Activated CD8-positive, alpha-beta memory T cell treated with anti-CD3 and anti-CD28 coated beads, Interleukin-2, amount 50 U/mL, for 24 hours (primary cell): ENCODE results near the gene CFD.
"Not testable (repeated sequence)": the region's sequence is repeated elsewhere in the genome, so short reads cannot be mapped to it uniquely, and the experiment has no call there.

Experiments used
- DNase-seq: peaks from one replicate; pipeline ENCODE4 v3.0.0-alpha.2; 2020; ENCODE audit errors: extremely low read depth

The CFD gene

DNA sequence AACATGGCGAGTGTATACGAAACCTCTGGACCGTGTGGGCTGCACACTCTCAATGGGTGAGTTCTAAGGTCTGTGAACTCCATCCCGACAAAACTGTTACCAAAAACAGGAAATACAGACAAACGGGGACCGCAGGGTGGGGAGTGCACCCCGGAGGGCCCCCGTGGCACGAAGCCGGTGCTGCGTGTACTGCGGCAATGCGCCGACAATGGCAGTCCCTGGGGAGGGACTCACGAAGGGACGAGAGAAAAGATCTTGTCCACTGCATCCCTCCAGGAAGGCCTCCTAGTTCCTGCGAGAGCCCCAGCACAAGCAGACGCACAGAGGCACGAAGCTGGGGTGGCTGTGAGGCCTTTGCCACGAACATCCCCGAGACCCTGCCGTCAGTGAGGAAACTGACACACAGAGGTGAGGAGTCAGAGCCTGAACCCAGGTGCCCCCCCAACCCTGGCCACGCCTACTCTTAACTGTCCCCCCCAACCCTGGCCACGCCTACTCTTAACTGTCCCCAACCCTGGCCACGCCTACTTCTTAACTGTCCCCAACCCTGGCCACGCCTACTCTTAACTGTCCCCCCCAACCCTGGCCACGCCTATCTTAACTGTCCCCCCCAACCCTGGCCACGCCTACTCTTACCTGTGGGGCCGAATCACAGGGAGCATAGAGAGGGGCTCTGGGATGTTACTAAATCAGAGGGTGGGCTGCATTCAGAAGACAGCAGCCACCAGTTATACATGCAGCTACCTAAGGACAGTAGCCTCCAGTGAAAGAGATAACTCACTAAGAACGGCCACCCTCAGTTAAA, 29.3 kb downstream of the CFD start:
- DNase-seq: no peak

DNA sequence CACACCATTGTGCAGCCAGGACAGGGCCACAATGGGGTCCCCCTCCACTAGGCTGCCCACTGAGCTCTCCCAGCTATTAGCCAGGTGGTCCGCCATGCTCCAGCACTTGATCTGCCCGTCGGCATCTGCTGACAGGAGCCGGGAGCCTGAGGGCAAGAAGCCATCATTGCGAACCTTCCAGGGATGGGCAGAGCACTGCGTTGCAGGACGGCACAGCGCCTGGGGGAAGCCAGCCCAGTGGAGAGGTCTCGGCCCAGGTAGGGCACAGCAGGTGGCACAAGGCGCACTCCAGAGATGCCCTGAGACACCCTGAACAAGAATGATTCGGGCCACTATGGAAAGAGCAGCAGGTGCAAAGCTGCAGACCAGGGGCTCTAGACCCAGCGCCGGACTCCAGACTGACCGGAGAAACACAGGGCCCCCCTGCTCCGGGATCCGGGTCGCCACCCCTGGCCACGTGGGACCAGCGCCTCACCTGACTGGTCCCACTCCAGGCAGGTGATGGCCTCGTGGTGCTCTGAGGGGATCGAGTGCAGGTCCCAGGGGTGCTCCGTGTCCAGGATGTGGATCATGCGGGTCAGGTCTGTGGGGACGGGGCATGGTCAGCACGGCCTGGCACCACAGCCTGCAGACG, 30.3 kb downstream of the CFD start:
- no peak for DNase-seq

DNA sequence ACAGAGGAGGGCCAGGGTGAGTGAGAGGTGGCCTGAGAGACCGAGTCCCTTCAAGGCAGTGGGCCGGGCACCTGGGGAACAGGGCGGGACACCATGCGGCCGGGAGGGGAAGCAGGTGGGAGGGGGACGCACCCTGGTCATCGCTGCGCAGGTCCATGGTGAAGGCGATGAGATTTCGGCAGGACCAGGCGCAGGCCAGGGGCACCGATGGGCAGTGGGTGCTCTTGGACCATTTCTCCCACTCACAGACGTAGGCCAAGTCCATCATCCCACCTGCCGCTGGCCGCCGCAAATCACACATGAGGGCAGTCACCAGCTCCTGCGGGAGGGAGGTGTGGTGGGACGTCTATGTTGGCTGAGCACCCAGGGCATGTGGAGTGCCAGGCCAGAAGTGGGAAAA, 31.4 kb downstream of the CFD start:
- no peak for DNase-seq

DNA sequence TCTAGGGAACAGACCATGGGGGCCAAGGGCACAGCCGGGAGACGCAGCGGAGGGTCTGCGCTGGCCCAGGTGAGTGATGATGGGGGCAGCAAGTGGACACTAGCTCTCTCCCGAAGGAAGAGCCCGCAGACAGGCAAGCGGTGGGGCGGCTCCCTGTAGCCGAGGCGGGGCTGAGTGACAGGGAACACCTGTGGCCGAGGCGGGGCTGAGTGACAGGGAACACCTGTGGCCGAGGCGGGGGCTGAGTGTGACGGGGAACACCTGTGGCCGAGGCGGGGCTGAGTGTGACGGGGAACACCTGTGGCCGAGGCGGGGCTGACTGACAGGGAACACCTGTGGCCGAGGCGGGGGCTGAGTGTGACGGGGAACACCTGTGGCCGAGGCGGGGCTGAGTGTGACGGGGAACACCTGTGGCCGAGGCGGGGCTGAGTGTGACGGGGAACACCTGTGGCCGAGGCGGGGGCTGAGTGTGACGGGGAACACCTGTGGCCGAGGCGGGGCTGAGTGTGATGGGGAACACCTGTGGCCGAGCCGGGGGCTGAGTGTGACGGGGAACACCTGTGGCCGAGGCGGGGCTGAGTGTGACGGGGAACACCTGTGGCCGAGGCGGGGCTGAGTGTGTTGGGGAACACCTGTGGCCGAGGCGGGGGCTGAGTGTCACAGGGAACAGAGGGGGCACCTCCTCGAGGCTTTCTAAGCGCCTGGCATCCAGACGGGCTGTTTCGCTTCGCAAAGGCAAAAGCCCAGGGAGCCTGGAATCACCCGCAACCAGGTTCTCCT, 32.1 kb downstream of the CFD start:
- DNase-seq: not testable (repeated sequence)

DNA sequence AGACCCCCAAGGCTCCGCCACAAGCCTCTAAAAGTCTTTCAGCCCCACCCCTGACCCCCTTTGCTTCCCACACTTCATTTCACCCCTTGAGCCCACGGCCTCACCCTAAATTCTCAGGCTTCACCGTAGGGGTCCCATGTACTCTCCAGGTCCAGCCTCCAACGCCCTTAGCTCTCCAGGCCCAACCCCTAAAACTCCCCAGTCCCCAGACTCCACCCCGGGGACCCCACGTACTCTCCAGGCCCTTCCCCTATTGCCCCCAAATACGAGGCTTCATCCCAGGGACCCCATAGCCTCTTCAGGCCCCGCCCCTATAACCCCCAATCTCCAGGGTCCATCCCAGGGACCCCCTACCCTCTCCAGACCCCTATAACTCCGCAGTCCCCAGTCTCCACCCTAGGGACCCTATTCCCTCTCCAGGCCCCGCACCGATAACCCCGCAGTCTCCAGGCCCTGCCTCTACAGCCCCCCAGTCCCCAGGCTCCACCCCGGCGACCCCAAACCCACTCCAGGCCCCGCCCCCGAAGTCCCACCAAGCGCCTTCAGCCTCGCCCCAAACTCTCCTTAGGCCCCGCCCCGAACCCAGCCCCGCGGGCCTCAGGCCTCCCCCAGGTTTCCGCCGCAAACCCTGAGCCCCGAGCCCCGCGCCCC, 32.9 kb downstream of the CFD start:
- no peak for DNase-seq

DNA sequence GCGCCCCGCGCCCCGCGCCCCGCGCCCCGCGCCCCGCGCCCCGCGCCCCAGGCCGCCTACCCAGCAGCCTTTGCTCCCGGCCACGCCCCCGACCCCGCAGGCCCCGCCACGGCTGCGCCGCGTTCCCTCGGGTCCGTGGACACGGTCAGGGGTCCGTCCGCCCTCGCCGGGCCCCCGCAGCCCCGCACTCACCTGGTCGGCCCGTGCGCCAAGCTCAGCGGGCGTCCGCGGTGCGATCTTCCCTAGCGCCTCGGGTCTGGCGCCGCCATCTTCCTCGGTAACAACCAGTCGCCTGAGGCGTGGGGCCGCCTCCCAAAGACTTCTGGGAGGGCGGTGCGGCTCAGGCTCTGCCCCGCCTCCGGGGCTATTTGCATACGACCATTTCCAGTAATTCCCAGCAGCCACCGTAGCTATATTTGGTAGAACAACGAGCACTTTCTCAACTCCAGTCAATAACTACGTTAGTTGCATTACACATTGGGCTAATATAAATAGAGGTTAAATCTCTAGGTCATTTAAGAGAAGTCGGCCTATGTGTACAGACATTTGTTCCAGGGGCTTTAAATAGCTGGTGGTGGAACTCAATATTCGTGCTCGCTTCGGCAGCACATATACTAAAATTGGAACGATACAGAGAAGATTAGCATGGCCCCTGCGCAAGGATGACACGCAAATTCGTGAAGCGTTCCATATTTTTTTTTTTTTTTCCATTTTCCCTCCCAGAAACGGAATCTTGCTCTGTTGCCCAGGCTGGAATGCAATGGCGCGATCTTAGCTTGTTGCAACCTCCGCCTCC, 33.6 kb downstream of the CFD start, which contains the start of the genes MED16 and RNU6-9:
TSS of gene MED16 (minus strand) at position 294 of the 796 bp plus-strand sequence. CDS start 2,056 bp downstream, outside the sequence.
TSS of gene RNU6-9 (plus strand) at position 591 of the 796 bp plus-strand sequence.
- DNase-seq: peak; percentile 67

DNA sequence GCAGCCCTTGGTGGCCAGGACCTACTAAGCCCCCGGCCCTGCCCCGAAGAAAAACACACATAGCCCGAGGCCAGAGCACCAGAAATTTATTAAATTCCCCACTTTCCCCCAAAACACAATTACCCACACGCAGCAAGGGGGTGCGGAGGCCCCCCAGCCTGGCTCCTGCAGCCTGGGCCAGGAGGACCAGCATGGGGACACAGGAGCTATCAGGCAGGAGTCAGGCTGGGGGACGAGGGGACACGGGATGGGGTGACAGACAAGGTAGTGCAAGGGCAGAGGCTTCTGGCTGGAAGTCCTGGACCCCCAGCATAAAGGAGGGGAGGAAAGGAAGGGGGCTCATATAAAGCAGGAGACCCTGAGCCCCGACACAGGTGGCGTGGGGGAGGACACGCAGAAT, 37.0 kb downstream of the CFD start:
- DNase-seq: no peak

DNA sequence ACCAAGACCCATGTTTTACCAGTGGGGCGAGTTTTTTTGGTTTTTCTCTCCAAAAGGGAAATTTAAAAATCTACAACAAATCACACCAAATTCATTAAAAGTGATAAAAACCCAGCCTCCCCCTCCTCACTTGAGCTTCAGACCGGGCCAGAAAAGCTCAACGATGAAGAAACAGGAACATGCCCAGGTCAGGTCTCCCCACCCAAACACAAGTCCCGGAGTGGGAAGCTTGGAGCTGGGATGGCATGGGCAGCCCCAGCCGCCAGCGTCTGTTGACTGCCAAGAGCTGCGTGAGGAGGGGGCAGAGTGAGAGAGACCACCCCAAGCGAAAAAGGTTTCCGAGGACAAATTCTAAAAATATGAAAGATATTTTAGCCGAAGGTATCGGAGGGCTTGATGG, 37.5 kb downstream of the CFD start:
- no peak for DNase-seq

DNA sequence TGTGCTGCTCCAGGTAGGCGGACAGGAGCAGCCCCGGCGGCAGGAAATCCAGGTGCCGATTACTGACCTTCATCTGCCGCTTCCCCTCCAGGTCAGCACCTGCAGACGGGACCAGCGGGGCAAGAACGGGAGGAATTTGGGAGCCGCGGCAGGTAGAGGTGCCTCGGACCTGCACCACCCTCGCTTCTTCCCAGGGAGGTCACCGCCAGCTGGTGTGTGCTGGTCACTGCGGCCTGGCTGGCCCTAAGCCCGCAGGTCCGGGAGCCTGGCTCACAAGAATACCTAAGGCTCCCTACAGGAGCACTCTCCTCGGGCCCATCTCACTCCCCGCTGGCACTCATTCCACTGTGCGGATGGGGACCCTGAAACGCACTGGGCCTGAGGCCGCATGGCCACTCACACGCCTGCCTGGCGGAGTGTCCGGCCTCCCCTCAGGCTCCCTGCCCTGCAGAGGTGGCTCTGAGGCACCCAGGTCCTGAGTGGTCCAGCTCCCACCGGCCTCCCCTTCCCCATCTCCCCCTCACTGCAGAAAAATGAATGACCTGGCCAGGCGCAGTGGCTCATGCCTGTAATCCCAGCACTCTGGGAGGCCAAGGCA, 38.1 kb downstream of the CFD start:
- DNase-seq: no peak

DNA sequence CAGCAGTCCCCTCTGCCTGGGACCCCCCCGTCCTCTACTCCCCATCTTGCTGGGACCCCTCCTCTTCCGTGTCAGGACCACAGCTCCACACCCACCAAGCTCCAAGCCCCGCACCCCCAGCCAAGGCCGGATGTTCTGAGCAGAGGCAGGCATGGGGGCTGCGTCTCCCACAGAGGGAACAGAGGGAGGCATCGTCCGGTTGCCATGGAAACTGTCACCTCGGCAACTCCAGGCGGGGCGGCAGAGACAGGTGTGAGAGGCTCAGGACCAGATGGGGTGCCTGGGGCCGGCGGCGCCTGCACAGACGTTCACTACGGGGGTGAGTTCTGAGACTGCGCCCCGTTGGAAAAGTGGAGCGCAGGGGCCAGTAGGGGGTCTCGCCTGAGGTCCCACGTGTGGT, 39.2 kb downstream of the CFD start:
- DNase-seq: no peak

DNA sequence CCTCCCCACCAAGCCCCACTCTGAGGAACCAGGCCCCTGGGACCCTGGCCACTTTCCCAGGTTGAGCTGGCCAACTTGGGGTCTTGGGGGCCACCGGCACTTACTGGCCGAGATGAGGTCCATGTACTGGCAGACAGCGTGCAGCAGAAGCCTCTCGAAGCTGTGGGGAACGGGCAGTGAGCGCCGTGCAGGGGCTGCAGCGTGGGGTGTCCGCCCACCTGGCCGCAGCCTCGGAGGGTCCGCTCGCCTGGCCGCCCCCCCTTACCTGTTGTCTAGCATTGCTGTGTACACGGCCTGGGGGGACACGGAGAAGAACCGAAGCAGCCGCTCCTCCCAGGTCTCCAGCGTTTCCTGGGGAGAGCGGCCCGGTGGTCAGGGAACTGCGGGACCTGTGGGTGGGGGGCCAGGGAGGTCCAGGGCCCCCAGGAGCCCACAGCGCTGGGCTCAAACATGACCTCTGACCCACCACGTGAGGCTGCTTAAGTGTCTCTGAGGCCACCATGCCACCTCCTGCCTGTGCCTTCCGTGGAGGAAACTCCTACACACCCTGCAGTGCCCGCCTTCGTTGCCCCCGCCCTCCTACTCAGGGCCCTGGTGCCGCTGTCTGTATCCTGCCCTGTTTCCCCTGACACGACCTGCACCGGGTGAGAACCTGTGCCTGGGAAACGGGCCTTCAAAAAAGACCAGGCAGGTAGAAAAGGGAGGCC, 40.0 kb downstream of the CFD start:
- DNase-seq: no peak

DNA sequence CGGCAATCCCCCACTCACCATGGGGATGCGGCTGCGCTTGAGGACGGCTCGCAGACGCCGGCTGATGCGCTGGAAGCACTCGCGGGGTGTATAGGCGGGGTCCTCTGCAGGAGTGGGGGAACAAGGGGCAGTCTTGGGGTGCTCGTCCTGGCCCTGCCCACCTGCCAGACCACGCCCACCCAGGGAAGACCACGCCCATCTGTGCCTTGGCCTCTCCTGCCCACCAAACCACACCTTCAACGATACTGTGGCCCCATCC, 40.5 kb downstream of the CFD start:
- DNase-seq: no peak

DNA sequence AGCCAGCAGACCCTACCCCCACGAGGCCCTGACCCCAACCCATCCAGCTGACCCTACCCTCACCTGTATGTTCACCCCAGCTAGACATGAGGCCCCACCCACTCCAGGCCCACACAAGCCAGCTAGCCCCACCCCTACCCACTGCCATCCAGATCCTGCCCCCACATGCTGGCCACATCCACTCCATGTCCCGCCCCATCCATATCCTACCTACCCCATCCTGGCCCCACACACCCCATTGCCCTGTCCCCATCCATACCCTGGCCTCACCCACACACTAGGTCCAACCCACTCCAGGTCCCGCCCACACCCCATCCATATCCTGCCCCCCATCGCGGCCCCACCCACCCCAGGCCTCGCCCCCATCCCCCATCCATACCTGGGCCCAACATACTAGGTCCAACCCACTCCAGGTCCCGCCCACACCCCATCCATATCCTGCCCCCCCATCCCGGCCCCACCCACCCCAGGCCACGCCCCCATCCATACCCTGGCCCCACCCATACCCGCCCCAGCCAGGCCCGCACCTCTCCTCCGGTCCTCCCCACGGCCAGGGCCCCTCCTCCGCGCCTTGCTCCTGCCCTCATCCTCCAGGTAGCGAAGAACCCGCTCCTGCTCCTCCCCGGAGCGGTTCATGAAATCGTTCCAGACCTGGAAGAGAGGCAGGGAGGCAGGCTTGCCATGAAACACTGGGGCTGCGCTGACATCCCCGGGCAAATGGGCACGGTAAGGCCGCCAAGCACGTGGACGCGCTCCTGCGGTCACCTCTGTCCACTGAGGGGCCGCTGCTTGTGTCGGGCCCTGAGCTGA, 41.0 kb downstream of the CFD start:
- no peak for DNase-seq

DNA sequence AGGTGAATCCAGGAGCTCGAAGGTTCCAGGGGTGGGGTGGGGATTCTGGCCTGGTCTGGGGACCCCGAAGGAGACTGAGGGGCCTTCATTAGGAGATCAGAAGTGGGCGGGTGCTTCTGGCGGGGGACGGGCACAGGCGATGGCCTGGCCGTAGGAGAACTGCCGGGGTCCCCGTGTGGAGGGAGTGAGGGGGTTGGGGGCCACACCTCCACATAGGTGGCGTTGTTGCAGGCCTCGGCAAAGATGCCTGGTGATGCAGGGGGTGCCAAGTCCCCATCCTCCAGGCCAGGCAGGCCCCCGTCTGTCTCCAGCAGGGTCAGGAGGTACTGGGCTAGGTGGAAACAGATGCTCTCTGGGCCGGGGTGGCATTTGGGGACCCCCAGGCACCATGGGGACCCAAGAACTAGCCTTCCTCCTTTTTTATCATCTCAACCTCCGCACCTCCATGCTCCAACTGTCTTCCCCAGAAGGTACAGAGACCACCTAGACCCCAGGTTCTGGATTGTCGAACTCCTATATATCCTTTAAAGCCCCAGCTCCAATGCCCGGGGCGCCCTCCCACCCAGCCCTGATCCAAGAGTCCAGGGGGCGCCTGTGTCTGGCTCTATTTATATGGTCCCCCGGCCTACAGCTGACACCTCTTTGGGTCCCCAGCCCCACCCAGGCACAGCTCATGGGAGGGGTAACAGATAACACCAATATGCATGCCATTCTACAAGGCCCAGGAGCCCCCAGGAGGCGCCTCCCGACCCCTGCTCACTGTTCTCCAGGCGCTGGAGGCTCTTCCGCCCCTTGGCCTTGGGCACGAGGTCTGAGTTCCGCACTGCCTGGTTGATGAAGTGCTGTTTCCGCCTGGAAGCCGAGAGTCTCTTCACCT, 42.0 kb downstream of the CFD start:
- DNase-seq: no peak

DNA sequence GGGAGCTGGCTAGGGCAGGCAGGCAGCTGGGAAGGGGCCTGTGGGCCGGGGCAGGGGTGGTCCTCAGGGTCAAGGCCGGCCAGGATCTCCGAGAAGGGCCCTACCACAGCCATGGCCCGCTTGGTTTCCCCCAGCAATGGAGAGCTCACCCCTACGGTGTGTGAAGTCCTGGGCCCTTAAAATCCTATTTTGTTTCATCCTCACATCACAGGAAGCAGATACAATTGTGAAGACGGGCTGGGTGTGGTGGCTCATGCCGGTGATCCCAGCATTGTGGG, 42.6 kb downstream of the CFD start:
- DNase-seq: no peak

DNA sequence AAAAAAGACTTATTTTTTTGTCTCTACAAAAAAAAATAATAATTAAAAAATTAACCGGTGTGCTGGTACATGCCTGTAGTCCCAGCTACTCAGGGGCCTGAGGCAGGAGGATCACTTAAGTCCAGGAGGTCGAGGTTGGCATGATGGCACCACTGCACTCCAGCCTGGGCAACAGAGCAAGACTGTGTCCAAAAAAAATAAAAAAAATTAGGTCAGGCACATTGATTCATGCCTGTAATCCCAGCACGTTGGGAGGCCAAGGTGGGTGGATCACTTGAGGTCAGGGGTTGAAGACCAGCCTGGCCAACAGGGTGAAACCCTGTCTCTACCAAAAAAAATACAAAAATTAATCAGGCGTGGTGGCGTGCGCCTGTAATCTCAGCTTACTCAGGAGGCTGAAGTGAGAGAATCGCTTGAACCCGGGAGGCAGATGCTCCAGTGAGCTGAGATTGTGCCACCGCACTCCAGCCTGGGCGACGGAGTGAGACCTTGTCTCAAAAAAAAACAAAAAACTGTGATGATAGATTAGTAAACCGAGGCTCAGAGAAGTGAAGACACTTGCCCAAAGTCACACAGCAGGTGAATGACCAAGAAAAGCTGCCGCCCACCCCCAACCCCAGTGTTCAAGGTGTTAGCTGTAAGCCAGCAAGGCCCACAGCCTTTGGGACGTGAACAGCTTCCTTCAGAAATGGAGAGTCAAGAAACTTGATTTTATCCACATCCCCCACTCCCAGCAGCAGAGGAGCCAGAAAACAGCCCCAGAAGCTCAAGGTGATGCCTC, 43.2 kb downstream of the CFD start:
- DNase-seq: no peak

DNA sequence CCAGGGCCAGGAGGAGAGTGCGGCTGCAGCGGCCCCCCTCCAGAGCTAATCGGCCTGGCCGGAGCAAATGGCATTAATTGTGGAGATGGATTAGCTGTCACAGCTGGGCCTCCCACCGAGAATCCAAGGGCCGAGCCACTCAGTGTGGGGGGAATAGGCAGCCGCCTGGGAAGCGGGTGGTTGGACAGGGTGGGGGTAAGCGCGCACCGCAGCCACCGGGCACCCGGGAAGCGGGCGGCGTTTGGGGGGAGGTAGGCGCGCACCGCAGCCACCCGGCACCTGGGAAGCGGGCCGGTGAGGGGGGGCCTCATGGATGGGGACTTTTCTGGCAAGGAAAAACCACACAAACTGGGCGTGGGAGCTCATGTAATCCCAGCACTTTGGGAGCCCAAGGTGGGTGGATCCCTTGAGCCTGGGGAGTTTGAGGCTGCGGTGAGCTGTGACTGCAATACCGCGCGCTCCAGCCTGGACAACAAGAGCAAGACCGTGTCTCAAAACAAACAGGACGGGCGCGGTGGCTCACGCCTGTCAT, 43.9 kb downstream of the CFD start:
- no peak for DNase-seq

DNA sequence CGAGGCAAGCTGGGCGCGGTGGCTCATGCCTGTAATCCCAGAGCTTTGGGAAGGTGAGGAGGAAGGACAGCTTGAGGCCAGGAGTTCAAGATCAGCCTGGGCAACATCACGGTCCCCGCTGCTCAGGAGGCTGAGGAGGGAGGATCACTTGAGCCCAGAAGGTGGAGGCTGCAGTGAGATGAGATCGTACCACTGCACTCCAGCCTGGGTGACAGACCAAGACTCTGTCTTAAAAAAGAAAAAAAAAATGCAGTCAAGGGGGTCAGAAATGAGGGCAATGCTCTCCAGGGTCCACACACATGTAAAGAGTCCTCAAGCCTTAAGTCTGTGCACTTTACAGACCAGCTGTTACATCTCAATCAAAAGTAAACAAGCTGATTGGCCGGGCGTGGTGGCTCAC, 45.1 kb downstream of the CFD start:
- DNase-seq: no peak
